Stimulated activated CD8-positive, alpha-beta memory T cell treated with anti-CD3 and anti-CD28 coated beads, Interleukin-12 subunit alpha, Interleukin-12 subunit beta, amount 100 ng/mL, for 1 hour (primary cell): Measurements from ENCODE around the gene PIEZO1.

ENCODE experiments used
- DNase-seq: peaks from one replicate; pipeline ENCODE4 v3.0.0-alpha.2; 2020; ENCODE audit warnings: low read depth

Gene PIEZO1

DNA sequence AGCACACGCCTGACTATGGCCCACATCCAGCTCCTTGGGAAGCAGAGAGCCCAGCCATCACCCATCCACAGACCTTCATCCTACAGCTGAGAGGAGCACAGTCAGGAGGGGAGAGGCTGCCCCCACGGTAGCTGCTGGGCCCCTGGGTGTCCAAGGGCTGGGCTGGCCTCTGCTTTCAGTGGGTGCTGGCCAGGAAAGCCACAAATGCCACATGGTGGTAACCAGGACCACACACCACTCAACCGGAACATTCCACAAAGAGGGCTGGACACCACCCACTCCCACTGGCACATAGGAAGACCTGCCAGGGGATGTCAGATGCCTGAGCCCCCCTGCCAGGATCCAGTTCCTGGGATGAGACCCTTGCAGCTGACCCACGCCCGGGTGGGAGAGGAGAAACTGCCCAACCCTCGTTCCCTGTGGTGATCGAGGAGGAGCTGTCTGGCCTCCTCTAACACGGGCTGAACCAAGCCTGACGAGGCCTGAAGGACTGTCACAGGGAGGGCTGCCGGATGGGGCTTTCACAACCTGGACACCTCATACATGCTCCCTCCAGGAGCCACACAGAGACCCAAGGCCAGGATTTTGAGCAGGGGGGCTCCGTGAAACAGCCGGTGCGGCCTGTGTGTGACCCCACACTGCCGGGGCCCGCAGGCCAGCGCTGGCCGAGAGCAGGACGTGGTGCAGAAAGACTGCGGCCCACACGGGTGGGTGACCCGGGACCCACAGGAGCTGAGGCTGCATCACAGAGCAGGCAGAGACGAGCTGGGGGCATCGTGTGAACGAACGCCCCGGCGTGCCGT, 30.7 kb downstream of the PIEZO1 start:
- DNase-seq: no peak

DNA sequence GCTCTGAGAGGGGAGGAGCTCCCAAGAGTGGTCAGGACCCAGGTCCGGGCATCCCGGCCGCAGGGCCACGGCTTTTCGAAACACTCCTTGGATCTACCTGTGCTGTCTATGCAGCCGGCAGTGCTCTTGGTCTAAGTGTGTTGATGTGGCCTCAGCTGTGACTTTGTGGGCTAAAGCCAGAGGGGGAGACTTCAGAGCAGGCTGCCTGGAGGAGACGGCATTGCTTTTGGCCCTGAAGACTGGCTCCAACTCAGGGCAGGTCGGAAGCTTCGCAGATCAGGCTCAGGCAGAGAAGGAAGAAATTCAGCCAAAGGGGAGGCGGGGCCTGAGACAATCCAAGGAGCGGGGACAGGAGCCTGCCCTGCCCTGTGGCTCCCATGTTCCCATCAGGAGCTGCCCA, 31.4 kb downstream of the PIEZO1 start:
- DNase-seq: no peak

DNA sequence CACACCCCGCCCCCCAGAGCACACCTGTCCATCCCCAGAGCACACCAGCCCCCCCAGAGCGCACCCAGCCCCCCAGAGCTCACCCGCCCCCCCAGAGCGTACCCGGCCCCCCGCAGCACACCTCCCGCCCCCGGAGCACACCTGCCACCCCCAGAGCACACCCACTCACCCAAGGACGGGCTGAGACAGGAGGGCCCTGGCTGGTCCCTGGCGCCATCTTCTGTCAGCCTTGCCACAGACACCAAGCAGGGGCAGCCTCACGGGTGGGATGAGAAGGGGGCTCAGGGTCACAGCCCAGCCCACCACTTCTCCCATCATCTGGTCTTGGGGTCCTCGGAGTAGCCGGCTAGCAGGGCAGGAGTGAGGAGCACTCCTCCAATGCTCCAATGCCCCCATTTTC, 31.8 kb downstream of the PIEZO1 start:
- DNase-seq: no peak

DNA sequence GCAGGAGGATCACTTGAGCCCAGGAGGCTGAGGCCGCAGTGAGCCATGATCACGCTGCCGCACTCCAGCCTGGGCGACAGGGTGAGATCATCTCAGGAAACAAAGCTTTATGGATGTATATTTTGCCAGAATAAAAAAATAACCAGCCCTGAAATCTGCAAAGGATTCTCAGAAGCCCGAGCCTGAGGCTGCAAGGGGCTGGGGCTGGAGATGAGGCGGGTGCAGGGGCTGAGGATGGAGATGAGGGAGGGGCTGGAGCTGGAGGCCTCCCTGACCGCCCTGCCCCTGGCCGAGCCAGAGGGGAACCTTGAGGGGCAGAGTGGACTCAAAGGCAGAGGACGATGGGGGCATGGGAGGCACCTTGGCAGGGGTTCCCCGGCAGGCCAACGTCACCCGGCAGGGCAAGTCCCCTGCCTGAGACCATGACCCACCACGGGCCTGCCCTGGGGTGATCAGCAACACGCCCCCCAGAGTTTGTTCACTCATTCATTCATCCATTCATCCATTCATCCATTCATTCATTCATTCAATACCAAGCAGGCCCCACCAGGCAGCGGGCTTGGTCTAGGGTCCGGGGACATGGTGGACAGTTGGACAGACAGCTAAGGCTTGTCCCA, 32.5 kb downstream of the PIEZO1 start:
- DNase-seq: no peak

DNA sequence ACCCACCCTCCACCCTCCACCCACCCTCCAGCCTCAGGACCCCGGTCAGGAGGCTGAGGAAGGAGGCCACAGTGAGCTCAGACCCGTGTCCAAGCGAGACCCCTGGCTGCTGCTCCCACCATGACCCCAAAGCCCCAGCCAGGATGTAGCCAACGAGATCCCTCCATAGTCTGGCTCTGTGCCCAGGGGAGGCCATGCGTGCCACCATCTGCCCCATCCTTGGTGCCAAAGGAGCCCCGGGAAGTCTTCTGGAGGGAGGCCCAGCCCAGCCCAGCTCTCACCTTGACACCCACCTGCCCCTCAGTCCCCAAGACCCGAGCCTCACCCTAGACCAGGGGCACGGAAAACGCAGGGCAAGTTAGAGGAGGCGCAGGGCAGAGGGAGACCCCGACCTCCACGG, 34.2 kb downstream of the PIEZO1 start:
- DNase-seq: no peak

DNA sequence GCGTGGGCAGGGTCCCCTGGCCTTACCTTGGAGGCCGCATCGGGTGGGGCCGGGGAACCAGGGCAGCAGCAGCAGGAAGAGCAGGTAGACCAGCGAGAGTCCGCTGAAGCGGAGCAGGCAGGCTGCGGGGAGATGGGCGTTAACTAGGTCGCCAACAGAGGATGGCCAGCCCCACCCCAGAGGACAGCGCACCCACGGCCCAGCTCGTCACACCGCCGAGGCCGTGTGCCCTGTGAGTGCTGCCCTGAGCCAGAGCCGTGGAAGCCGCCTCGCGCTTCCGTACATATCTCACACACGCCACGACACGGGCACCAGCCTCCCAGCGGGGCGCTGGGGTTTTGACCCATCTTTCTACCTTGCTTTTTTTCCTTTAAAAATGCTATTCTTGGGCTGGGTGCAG, 35.7 kb downstream of the PIEZO1 start:
- no peak for DNase-seq

DNA sequence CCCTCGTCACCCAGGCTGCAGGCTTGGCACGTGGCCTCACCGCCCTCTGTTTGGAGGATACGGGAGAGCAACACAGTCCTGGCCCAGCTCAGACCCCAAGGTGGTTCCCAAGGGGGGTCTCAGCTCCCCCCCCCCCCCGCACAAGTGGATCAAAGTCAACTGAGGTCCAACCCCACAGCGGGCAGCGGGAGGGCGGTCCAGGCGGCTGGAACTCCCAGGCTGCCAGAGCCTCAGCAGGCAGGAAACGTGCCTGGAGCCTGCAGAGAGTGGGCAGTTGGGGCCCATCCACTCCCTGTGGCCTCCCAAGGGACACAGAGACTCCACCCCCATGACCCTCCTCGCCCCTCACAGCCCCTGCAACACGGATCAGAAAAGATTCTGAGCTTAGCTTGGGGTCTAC, 36.7 kb downstream of the PIEZO1 start:
- DNase-seq: no peak

DNA sequence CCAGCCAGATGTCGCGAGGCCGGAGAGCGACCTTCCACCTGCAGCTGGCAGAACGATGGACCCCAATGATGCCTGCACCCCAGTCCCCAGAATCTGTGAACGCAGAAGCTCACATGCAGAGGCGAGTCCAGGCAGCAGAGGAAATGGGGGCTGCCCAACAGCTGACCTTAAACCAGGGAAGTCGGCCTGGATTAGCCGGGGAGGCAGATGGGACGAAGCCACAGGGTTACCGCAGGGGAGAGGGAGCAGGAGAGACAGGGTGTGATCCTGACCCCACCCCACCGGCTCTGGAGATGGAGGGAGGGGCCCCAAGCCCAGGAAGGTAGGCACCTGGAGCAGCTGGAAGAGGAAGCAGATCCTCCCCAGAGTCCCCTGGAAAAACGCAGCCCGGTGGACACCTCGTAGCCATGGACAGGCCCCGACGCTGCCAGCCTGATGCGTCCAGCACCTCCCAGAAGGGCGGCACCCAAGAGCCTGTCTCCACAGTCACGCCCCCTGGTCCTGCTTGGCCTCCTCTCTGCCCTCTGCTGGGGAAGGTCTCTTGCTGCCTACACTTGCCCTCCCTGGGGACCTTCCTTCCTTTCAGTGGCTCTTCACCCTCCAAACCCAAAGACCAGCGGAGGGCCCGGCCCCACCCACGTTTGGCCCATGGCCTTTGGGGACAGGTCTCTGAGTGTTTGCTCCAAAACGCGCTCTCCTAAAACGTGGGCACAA, 37.3 kb downstream of the PIEZO1 start:
- DNase-seq: no peak

DNA sequence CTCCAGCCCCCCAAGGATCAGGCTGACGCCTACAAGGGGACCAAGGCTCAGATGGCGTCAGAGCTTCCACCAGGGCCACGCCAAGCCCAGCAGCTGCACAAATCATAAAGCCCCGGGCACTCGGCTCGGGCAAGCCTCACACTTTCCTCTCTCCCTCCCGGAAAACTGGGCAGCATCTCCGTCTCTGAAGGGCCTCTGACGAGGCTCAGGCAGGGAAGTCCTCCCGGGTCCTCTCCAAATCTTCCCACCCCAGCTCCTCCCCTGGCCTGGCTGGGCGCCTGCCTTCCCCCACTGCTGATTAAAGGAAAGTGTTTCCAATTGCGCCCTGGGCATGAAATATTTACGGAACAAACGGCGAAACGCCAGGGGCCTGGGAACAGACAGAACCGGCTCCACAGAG, 38.5 kb downstream of the PIEZO1 start:
- no peak for DNase-seq

DNA sequence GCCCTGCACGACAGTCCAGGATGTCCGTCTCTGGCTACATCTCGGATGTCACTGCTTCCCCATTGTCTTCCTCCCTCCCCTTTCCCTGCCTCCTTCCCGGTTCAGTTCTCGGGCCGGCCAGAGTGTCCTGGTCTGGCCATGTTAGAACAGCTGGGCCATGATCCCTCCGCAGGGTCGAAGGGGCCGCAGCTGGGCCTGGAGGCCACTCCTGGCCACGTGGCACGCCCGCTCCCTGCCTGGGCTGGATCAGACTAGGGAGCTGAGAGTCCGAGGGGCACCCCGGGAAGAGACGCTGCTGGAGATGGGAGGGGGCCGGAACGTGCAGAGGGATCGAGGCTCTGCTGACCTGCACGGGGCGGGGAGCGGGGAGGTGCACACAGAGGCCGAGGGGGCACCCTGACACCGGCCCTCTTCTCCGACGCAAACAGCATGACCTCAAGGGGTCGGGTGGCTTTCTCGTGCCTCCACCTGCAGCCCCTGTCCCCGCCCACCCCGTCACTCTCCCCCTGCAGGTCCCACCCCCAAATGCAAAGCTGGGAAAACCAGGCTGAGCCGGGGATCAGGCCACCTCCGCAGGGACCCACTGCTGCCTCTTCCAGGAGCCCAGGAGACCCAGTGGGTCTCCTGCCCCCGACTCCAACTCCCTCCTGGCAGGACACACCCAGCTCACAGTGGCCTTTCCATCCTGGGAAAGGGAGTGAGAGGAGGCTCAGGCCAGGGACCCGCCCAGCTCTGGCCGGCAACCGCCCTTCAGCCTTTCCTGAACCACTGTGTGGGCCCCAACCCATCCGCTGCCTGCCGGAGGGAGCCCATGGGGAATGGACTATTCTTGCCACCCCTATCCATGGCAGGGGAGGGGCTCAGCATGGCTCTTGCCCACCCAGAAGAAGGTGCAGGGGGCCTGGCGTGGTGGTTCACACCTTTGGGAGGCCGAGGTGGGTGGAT, 40.2 kb downstream of the PIEZO1 start:
- DNase-seq: no peak

DNA sequence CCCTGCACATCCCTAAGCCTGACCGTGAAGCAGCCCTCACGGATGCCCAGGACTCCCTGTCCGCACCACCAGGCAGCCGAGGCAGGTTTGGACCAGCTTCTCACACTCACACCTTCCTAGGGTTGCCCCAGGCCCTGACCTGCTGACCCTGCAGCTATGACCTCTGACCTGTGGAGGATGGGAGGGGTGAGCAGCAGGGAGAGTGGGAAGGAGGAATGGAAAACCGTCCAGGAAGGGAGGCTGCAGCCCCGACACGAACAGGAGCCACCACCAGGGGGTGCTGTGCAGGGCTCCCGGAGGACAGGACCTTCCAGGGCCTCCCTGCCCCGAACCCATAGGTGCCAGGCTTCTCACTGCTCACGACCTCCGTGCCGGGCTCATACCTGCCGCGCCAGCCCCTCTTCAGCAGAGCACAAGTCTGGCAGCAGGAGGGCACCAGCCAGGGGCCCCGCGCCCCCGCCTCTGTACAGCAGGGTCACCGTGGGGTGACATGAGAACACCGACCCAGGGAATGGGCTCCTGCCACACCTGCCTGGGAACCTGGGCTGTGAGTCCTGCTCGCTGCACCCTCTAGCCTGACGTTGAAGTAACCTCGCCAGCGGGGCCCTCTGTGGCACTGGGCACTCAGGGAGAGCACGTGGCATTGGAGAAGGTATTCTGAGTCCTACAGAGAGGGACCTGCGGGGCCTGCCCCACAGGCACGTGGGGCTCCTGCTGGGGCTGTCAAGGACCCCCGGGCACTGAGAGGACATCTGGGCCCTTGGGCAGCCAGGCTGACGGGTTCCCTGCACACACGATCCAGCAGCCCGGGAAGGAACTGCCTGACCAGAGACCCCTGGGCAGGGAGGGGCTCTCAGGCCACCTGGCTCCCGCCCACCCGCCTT, 41.1 kb downstream of the PIEZO1 start:
- peak; percentile 65 for DNase-seq

DNA sequence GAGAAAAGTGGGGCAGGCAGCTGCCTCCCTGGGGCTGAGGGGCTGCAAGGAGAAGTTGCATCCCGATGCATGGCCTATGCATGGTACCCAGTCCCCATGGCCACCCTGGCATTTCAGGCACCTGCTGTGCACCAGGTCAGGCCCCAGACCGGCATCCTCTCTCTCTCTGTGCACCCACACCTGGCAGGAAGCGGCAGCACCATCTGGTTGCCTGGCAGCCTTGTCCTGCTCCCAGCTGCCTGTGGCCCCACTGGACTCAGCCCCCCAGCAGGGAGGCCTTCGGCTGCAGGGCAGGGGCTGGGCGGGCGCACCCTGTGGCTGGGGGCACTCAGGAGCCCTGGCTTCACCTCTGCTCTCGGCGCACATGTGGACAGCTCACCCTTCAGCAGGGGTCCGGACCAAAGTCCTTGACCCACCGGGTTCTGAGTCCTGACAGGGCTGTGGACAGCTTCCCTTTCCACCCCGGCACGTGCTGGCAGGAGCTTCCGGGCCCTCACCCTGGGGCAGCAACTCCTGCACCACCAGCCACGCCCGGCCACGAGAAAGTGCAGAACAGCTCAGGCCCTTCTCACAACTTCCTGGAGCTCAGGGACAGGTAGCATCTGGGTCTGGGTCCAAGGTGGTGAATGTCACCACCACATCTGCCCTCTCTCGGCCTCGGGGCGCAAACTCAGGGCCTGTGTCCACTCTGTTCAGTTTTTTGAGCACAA, 42.0 kb downstream of the PIEZO1 start:
- DNase-seq: no peak

DNA sequence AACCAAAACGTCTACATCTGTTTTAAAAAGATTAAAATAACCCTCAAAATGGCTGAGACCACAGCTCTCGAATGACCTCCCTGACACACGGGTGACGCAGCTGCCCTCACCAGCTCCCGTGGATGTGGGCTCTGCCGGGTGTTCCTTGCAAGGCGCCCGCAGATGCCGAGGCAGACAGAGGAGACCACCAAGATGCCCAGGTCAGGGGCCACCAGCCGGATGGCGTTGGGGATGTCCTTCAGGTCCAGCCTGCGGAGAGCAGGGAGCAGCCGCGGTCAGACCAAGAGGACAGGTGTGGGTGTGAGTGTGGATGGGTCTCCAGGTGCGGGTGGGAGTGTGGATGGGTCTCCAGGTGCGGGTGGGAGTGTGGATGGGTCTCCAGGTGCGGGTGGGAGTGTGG, 43.7 kb downstream of the PIEZO1 start:
- DNase-seq: no peak

DNA sequence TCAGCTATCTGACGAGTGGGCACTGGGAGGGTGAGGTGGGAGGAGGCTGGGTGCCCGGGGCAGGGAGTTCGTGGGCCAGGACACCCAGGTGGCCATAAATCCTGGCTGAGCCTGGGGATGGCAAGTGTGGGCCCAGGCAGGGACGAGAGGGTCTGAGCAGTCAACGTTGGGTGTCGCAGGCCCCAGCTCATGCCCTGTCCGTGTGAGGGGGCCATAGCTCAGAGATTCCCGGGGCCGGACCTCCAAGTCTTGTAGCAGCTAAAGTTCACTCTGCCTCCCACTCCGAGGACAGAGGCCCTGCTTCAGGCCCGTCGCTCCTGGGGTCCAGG, 44.3 kb downstream of the PIEZO1 start:
- no peak for DNase-seq

DNA sequence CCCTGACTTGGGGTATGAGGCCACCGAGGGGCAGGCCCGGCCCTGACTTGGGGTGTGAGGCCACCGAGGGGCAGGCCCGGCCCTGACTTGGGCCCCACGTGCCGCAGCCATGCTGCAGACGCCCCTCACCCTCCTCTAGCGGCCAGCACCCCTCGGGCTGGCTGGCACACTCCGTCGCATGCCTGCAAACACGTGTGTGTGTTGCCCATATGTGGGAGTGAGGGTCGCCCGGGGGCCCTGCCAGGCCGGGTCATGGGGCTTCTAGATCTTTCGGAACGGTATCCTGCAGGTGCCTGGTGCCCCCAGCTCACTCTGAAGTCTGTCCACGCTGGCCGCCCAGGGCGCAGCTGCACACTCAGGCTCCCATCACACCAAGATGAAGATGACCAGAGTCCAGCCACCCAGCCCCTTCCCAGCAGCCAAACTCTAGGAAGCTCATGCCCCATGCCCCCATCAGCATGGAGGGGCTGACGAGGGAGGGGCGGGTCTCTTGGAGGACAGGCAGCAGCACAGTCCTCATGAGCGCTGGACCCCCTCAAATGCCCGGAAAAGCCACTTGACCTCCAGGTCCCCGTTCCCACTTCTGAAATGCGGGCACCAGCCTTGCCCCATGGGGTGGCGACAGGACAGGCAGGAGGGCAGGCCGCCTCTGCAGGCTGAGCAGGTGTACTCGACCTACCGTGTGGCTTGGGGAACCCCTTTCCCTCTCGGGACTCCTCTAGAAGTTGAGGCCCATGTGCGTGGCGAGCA, 44.9 kb downstream of the PIEZO1 start:
- DNase-seq: no peak

DNA sequence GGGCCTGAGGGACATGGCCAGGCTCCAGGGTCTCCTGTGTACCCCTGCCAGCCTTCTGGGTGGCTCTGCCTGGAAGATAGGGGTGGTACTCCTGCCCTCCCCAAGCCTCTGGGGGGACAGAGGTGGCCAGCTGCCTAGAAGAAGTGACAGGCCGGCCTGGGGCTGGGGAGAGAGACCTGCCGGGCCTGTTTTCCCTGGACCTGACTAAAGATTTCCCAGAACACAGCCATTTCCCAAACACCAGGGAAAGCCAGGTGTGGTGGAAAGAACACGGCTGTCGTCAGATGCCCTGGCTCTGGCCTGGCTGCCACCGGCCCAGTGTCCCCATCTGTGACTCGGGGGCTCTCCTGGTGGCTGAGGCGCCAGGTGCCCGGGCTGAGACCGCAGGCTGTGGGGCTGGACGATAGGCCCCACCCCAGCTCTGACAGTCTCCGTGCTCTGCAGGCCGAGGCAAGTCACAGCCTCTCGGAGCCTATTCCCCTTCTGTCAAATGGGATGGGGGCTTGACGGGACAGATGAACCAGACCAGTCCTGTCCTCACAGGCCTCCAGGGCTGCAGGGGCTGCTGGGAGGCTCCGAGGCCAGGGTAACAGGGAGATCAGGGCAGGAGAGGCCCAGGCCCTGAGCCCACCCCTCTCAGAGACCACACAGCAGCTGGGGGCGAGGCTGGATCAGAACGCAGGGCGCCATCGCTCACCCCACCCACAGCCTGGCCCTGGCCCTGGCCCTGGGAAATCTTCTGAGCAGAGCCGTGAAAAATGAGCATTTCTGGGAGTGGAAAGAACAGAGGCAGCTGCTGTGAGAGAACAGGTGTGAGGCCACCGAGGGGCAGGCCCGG, 45.7 kb downstream of the PIEZO1 start:
- no peak for DNase-seq

DNA sequence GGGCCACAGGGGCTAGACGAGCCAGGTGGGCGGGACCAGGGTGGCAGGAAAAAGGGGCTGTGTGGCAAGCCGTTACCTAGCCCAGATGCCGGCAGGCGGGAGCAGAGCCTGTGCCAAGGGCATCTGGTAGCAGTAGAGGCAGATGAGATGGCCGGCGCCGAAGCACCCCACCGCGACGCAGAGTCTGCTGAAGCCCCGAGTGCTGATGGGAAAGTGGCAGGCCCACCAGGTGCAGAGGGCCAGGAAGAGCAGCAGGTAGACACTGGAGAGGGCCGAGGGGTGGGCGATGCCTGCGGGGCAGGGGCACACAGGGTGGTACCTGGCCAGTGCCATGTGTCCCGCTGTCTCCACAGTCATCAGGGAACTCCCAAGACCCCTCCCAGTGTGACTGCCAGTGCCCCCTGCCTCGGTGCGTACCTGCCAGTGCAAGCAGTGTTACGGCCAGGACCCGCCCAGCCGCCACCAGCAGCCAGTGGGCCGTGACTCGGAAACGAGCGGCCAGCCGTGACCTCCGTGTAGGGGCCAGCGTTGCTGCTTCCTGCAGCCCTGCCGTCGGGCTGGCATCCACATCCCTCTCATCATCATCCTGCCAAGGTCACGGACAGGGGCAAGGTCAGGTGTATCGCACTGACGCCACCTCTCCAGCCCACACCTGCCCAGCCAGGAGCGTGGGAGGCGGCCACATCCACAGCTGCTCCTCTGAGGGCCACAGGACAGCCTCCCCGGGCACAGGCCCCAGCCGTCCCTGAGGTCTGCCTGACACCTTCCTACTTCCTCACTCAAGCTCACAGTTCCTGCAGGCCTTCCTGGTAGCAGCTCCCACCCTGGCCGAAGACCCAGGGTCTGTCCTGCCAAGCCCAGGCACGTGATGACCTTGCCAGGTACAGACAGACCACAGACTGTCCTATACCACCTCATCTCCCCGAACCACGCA, 46.6 kb downstream of the PIEZO1 start:
- no peak for DNase-seq
